CD4-positive, alpha-beta T cell treated with Interferon gamma for 1 hour (primary cell): ENCODE measurements around the gene C17orf100.
A peak's percentile ranks its signal among the peaks of the same experiment; 100 is the strongest.

ENCODE experiments used
- DNase-seq: peaks from one replicate; pipeline ENCODE4 v3.0.0-alpha.2; 2020

Gene C17orf100

DNA sequence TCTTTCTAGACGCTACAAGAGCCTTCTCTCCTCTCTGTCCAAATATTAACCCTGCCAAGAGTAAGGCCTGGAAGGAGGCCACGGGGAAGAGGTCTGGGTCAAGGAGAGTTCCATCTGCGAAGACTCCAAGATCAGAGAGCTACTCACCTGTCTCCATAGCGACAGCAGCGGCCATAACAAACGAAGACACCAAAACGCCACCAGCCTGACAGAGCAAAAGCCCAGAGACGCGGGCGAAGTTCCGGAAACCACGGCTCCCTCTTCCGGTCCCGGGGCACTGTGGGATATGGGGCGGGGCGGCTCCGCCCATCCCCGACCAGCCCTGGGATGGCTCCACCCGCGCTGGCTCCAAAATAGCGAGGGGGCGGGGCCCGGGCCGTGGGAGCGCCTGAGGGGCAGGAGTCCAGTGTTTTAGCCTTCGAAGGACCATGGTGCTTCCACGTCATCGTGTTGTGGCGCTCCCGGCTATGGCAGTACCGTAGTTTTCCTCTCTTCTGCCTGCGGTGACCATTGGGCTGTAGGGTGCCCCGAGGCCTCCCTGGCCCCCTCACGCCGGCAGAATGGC lies at the start of gene C17orf100, which contains the start of gene MED31:
C17orf100 (plus strand) TSS at position 409 of the 565 bp plus-strand sequence; CDS start at position 561, 152 bp downstream.
MED31 (minus strand) TSS at position 252 of the 565 bp plus-strand sequence; CDS start at position 175, 77 bp downstream.
- DNase-seq = peak; percentile 97

DNA sequence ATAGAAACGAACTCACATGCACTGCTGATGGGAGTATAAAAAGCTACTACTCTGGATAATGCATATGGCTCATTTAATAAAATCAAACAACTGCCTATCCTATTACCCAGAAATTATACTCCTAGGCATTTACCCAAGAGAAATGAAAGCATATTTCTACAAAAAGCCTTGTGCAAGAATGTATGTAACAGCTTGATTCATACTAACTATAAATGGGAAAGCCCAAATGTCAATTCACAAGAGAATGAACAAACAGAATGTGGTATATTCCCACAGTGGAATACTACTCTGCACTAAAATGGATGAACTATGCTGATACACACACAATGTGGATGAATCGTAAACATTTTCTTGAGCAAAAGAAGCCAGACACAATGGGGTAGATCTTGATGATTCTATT lies 49.4 kb upstream of the C17orf100 start:
- no peak for DNase-seq

DNA sequence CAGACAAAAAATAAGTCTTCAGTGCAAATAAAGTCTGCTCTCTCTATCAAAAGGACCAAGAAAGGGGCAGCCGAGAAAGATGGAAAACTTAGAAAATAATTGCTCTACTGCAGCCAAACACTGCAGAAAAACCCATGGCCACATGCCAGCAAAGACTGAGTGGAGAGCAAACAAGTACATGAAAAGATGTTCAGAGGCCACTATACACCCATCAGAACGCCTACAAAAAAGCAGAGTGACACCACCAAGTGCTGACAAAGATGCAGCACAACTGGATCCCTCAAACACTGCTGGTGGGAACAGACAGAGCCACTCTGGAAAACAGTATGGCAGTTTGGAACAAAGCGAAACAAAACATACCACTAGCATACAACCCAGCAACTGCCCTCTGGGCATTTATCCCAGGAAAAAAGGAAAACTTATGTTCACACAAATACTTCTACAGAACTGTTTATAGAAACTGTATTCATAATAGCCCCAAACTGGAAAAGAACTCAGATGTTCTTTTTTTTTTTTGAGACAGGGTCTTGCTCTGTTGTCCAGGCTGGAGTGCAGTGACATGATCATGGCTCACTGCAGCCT lies 47.7 kb upstream of the C17orf100 start:
- no peak for DNase-seq

DNA sequence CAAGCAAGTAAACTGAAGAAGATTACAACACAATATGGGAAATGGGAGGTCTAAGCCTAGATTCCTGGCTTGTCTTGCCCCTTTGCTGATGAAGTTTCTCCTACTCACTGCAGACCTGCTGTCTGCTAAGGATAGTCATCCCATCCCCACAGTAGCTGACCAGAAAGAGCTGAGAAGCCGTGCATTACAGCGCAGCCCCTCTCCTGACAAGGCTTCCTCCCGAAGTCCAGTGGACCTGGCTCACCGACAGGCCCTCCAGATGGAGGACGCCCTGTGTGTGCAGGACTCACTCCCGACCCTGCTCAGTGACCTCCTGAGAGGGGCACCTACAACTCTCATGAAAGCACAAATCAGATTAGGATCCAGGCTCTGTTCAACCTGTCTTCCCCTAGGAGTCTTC lies 46.4 kb upstream of the C17orf100 start:
- DNase-seq = no peak

DNA sequence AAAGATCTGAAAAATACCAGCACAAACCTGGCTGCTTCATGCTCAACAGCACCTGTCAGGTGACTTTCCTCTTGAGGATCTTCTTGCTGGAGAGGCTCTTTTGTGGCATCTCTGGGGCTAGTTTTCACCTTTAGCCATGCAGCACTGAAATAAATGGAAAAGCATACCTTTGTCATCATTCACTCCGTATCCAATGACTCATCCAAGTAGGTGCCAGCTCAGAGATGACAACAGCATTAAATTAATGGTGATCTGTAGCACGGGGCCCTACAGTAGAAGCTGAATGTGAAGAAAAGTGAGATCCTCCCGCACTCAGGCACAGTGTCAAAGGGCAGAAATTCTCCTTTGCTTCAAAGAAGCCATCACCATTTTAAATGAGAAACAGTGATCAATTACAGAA lies 43.2 kb upstream of the C17orf100 start:
- no peak for DNase-seq

DNA sequence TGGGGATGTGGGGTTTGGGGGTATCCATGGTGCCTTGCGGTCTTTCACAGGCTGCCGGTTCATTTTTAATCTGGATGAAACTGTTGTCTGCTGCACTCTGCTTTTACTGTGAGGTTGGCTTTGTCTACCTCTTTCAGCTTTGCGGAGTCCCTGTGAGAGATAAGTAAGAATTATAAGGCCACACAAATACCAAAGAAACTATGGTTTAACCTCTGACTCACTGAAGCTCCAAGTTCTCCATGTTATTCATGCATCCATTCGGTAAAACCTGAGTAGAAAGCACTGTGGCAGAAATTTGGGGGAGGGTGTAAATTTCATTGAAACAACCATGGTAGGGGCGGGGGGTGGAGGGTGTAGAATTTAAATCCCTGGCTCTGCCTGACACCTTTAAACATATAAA lies 41.6 kb upstream of the C17orf100 start:
- no peak for DNase-seq

DNA sequence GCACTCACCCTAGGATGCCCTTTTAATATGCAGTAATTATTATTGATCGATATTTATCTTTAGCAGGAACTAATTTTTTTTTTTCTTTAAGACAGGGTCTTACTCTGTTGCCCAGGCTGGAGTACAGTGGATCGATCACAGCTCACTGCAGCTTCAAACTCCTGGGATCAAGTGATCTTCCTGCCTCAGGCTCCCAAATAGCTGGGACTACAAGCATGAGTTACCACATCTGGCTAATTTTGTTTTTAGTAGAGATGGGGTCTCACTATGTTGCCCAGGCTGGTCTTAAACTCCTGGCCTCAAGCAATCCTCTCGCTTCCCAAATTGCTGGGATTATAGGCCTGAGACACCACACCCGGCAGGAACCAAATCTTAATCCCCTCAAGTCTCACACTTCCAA lies 40.3 kb upstream of the C17orf100 start:
- DNase-seq = no peak

DNA sequence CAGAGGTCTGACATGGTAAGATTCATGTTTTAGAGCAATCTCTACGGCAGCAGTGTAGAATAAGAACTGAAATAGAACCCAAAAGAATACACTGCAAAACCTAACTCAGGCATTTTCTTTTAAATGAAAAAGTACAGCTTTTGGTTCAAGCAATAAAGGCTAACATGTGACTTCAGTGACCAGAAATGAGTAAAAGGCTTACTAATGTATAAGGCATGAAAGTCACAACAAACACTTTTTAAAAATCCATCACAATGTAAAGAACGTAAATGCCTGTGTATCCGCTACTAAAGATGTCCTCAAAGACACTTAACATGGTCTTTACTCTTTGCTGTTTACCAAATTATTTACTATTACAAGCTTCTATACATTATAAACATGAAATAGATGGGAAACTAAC lies 27.6 kb upstream of the C17orf100 start:
- DNase-seq = no peak

DNA sequence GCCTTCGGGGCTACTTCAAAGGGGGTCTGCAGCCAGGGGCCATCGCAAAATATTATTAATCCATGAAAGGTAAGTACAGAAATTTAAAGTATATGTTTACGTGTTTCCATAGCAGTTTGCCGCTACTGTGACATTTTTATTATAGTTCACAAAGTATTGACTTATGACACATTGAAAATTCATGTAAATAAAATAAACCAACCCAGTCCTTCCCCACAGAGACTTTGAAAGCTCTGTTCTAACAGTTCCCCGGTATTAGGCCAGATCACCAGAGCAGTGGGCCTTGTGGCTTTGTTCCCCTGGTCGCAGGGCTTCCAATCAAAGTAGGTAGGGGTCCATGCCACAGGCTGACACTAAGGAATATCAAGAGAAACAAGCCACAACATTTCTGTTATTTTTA lies 24.9 kb upstream of the C17orf100 start:
- DNase-seq = no peak

DNA sequence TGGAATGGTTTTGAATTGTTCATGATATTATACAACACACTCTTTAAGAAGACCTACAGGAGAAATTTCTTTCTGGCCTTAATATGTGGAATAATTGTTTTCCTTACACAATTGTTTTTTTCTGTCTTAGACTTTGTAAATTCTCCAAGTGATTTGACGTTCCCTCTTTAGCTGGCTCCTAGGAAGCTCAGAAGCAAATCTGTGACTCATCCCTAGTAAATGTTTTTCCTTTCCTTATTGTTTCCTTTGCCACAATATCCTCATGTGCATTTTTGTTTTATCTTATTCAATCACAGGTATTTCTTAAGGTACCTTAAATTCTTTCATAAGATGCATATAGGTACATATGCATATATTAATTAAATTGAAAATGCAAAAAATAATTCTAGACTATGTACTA lies 24.5 kb upstream of the C17orf100 start:
- DNase-seq = no peak

DNA sequence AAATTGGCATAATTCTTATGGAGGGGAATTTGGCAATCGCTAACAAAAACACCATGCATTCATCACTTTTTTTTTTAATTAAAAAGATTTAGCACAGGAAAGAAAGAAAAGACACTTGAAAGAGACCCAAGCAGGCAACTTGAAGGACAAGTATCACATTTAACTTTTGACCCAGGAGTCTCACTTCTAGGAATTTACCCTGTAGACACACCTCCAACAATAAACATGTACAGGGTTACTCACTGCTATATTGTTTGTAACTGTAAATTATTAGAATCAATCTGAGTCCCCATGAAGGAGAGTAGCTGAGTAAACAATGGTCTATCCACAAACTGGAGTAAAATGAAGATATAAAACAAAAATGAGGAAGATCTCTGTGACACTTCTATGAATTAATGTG lies 21.2 kb upstream of the C17orf100 start:
- no peak for DNase-seq

DNA sequence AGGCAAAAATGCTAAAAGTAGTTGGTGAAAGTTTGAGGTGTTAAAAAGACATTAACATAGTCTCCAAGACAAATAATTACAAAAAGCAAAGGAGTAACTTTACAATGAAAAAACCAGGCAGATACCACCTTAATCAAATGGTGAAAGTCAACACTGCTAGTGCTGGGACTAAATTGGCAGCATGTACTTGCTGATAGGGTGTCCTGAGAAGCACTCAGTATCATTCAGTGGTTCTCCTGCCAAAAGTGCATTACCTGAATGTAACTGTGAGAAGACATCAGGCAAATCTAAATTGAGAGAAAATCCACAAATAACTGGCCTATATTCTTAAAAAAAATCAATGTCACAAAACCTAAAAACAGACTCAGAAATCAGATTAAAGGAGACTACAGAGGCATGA lies 19.0 kb upstream of the C17orf100 start:
- no peak for DNase-seq

DNA sequence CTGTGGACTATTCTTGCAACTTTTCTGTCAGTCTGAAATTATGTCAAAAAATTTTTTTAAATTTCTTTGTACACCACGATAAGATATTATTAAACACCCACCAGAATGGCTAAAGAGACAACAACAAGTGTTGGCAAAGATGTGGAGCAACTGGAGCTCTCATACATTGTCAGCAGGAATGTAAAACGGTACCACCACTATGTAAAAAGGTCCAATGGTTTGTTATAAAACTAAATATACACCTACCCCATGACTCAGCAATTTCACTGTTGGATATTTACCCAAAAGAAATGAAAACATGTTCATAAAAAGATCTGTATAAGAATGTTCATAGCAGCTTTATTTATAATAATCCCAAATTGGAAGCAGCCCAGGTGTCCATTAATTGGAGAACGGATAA lies 18.3 kb upstream of the C17orf100 start:
- no peak for DNase-seq

DNA sequence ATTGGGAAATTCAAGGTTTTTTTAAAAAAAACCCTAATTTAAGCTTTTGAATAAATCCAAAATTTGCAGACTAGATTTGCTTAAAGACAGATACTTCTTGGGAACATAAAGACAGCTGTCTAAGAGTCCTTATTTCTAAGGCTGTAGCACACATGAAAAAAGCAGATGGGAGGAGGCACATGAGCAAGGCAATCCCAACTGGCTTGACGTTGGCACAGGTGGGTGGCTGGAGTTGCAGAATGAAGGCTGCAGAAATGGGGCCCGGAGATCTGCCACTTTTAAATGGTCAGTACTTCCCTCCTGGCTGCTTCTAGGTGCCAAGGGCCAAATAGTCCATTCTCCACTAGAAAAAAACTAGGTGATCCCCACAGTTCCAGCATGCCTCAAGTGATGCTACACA lies 15.5 kb upstream of the C17orf100 start:
- DNase-seq = no peak

DNA sequence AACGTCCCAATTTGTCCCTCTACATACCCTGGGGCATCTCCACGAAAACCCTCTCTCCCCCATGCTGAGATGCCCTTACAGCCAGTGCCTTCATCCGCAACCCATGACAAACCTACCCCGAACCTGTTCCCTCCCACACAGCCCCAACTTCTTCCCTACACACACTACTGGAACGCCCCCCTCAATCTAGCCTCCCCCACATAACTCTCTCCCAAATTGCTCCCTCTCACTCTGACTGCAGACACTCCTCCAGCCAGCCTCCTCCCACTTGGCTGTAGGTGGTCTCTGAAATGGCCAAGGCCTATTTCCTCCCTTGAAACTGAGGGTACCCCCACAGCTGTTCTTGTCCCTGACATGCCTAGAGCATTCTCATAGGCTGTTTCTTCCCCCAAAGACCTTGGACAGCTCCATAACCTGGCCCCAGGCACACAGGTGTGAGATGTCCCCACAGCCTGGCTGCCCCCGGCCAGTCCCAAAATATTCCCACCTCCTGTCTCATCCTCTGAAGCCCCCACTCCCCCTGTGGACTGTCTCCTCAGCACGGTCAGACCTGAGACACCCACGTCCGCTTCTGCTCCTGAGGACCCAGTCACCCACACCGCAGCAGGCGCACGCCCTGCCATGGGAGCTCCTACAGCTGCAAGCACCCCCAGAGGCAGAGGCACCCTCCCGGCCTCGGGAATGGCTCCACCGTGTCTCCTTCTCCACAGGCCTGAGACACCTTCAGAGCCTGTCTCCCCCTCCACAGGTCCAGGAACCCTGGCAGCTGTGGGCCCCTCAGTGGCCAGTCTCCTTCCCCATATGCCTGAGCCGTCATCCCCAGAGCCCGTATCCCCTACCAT lies 14.7 kb upstream of the C17orf100 start:
- DNase-seq = no peak

DNA sequence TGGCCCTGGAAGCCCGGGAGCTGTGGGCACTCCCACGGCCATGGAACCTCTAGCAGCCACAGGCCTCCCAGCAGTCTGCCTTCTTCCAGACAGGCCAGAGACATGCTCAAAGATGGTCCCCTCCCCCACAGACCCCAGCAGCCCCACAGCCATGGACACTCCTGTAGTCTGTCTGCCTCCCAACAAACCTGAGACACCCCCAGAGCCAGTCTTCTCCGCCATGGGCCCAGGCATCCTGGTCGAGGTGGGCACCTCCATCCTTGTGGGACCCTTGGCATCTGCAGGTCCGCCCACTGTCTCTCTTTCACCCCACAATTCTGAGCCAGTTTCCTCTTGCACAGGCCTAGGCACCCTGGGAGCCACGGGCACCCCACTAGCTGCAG lies 14.1 kb upstream of the C17orf100 start:
- DNase-seq = no peak

DNA sequence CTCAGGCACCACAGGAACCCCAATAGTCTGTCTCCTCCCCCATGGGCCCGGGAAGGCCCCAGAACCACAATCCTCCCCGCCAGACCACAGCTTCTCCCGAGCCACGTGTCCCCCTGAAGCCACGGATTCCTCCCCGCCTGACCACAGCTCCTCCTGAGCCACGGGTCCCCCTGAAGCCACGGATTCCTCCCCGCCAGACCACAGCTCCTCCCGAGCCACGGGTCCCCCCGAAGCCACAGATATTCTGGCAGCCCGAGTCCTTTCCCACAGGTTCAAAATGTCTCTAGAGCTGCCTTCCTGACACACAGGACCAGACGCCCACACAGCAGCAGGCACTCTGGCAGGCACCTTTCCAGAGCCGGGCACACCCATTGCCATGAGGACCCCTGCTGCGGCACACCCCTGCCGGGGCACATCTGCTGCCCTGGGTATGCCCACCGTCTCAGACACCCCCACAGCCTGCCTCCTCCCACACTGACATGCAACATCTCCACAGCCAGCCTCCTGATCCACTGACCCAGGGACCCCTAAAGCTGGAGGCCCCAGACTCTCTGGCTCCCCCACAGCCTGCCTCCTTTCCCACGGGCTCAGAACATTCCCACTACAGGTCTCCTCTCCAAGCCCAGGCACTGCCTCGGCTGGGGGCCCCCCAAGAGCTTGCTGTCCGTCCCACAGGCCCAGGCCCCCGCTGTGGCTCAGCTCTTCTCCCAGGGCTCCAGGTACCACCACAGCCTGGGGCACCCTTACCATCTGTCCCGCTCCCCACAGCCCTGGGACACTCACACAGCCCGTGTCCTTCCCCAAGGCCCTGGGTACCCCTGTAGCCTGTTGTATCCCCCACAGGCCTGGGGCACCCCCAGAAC lies 13.3 kb upstream of the C17orf100 start:
- DNase-seq = no peak

DNA sequence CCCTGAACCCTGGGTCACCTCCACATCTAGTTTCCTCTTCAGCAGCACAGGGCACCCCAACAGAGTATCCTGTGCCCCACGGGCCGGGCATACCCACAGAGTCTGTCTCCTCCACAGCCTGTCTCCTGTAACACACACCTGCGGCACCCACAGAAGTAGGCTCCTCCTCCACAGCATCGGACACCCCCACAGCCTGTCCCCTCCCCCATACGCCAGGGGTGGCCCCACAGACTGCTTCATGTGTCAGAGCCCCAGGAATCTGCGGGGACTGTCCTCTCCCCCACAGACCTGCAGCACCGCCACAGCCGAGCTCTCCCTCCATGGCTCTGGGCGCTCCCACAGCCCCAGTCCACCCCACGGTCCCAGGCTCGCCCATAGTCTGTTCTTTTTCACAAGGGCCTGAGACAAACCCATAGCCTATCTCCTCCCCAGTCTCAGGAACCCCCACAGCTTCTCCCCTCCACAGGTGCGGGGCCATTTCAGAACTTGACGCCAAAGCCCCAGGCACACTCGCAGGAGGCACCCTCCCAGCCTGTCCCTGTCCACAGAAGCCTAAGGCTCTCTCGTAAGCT lies 12.5 kb upstream of the C17orf100 start:
- DNase-seq = no peak

DNA sequence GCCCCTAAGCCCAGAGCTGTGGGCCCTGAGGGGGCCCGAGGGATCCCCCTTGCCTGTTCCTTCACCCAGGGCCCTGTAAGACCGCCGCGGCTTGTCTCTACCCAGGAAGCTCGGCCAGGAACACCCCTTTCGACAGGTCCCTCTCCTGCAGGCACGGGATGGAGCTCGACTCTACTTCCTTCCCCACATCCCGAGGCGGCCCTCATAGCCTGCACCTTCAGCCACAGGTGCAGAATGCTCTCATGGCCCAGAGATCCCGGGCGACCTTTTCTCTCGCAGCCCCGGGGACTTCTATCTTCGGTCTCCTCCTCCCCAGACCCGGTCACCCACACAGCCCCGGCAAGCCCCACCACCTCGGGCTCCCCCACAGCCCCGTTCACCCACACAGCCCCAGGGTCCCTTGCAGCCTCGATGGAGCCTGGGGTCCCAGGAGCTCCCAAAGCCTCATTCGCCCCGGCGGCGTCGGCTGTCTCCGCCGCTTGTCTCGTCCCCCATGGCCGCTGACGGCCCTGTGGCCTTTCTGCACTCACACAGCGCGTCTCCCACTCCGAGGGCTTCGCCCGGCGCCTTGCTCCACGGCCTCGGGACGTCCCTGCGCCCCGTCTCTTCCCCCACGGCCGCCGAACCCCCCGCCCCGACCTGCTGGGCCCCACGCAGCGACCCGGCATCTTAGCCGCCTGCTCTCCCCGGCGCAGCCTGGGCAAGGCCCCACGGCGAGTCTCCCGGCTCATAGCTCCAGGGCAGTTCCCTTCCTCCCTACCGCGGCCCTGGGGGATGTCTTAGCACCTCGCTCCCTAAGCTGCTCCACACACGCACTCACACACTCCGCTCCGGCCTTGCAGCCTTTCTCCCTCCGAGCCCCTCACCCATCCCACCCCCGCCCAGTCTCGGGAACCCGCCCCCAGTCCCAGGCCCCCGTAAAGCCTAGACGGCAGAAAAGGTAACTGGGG lies 11.7 kb upstream of the C17orf100 start:
- DNase-seq = no peak

DNA sequence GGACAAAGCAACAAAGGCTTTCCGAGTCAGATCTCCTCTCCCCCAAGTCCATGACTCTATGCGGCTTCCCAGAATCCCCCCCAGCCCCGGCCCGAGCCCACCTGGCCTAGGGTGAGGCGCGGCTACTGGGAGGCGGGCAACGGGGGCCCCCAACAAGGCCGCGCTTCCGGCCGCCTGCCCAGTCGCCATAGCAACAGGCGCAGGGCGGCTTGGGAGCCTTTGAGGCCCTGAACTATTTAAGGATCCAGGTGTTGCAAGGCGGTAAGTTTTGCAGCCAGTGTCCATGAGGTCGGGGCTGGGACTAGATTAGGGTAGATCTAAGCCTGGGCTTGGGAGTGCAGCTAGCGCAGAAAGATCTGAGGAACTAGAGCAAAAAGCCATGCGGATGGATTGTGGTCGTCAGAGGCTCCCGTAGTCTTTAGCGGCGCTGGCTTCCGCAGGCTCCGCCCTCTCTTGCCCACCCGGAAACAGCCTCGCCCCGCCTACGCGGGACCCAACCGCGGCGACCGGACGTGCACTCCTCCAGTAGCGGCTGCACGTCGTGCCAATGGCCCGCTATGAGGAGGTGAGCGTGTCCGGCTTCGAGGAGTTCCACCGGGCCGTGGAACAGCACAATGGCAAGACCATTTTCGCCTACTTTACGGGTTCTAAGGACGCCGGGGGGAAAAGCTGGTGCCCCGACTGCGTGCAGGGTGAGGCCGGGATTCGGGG lies 10.9 kb upstream of the C17orf100 start, which contains the start of the genes KIAA0753 and TXNDC17:
KIAA0753 (minus strand) TSS at position 176 of the 711 bp plus-strand sequence. CDS start 5,608 bp downstream, outside the sequence.
TXNDC17 (plus strand) TSS at position 525 of the 711 bp plus-strand sequence; CDS start at position 548, 23 bp downstream.
- DNase-seq = peak; percentile 88
